Spleen (tissue), 11 donors: ENCODE measurements around the gene MEIS1. TPM values are rescaled to one million over a fixed set of nuclear protein-coding genes. Genes with fewer than 3 reads are reported as not detected.

Experiments
- DNase-seq: peaks from one replicate; pipeline ENCODE4 v3.0.0-alpha.2; 2020
- H3K27ac ChIP-seq, 8 donors: fragments of 200-600 bp; sonication (generic) in 7 of 8; 1 replicate in 4 of 8; 2 replicates in 4 of 8; pipeline versions ENCODE4 v1.5.0 to v1.8.0; 2016 to 2021; ENCODE audit warnings: inconsistent platforms in 4 of 8, mild to moderate bottlenecking in 4 of 8, moderate library complexity in 1 of 8
- H3K27me3 ChIP-seq, 7 donors: fragments of 200-600 bp; sonication (generic) in 6 of 7; replicated peaks in 1 of 7; 1 replicate in 4 of 7; 2 replicates in 3 of 7; pipeline versions ENCODE4 v1.5.0 to v1.8.0; 2016 to 2021; ENCODE audit warnings: inconsistent platforms in 3 of 7, mild to moderate bottlenecking in 1 of 7
- H3K36me3 ChIP-seq, 6 donors: fragments of 200-600 bp; sonication (generic) in 5 of 6; 1 replicate in 4 of 6; 2 replicates in 2 of 6; pipeline versions ENCODE4 v1.5.0 to v1.8.0; 2016 to 2021; ENCODE audit warnings: inconsistent platforms in 2 of 6
- H3K4me1 ChIP-seq, 6 donors: fragments of 200-600 bp; sonication (generic) in 5 of 6; 1 replicate in 3 of 6; 2 replicates in 3 of 6; pipeline versions ENCODE4 v1.5.0 to v1.8.0; 2016 to 2021; ENCODE audit warnings: inconsistent platforms in 3 of 6
- H3K4me3 ChIP-seq, 8 donors: fragments of 200-600 bp; sonication (generic) in 7 of 8; 1 replicate in 4 of 8; 2 replicates in 4 of 8; pipeline versions ENCODE4 v1.5.0 to v1.8.0; 2016 to 2021; ENCODE audit warnings: inconsistent platforms in 4 of 8, mild to moderate bottlenecking in 4 of 8, moderate library complexity in 2 of 8
- H3K9me3 ChIP-seq, 8 donors: fragments of 200-600 bp; sonication (generic) in 7 of 8; 1 replicate in 4 of 8; 2 replicates in 4 of 8; pipeline versions ENCODE4 v1.5.0 to v1.8.0; 2016 to 2021; ENCODE audit warnings: inconsistent platforms in 4 of 8
- CTCF ChIP-seq, 11 experiments: fragments of 200-600 bp in 7 of 11; fragments of 450-650 bp in 4 of 11; sonication (generic) in 4 of 11; IDR thresholded peaks in 8 of 11; conservative IDR thresholded peaks in 3 of 11; 1 replicate in 7 of 11; 2 replicates in 4 of 11; pipeline versions ENCODE4 v1.4.0 to v1.8.0; 2016 to 2021; ENCODE audit warnings: antibody characterized with exemption in 11 of 11, inconsistent platforms in 4 of 11, mild to moderate bottlenecking in 1 of 11
- POLR2A ChIP-seq, 3 donors: fragments of 450-650 bp; IDR thresholded peaks; one replicate each; pipeline ENCODE4 v1.5.1; 2017; ENCODE audit warnings: antibody characterized with exemption in 3 of 3, mild to moderate bottlenecking in 1 of 3
- POLR2AphosphoS5 ChIP-seq, 3 donors: sonication (generic); formaldehyde crosslinking; IDR thresholded peaks; one replicate each; pipeline ENCODE4 v1.5.1; 2017; ENCODE audit warnings: antibody characterized with exemption in 3 of 3
- WGBS, 5 donors: extraction: QIAGEN DNeasy Blood & Tissue Kit in 3 of 5; methylation state at CpG; one replicate each; pipeline versions ENCODE4 v1.1.5 to v1.1.7; 2013 to 2018; 5-methylcytosine and 5-hydroxymethylcytosine counted together
- intact Hi-C: fragments of 100-400 bp; cut with DNase I; formaldehyde crosslinking; loops from one replicate; pipeline ENCODE4 v1.15.0; 2023; ENCODE audit warnings: low total_unique reads
- polyA plus RNA-seq, 3 donors: library from polyadenylated mRNA; stranded (reverse); fragments of 200-250 nt; gene quantifications; one replicate each; pipeline ENCODE4 v1.2.1, GENCODE V29; 2013
- total RNA-seq, 7 donors: library from RNA; depleted of rRNA in 3 of 7; stranded (reverse); fragments of >200 nt in 3 of 7; fragmentation: NEBNext Ultra II Directional in 4 of 7; extraction: Animal tissue kit (Norgen Biotek cat#: 25700) in 4 of 7; gene quantifications; one replicate each; pipeline versions ENCODE4 v1.1.0 to v1.2.1, GENCODE V29; 2016 to 2021
- donor health status: healthy with polysubstance abuse.
- donor health status: DM: no; HTN: no; CAD: no; lungs with moderate emphysema.
- donor health status: DM: no; HTN: no; CAD: no.
- donor health status: Bipolar disorder and iron deficiency.
- donor health status: healthy.
- donor health status: DM: no; HTN: no; CAD: no.
- donor health status: DM: yes; HTN: yes; CAD: no.

MEIS1 gene
- total and polyA plus RNA-seq, 10 donors: 13.1 to 81.4 (median 28.2) TPM

DNA sequence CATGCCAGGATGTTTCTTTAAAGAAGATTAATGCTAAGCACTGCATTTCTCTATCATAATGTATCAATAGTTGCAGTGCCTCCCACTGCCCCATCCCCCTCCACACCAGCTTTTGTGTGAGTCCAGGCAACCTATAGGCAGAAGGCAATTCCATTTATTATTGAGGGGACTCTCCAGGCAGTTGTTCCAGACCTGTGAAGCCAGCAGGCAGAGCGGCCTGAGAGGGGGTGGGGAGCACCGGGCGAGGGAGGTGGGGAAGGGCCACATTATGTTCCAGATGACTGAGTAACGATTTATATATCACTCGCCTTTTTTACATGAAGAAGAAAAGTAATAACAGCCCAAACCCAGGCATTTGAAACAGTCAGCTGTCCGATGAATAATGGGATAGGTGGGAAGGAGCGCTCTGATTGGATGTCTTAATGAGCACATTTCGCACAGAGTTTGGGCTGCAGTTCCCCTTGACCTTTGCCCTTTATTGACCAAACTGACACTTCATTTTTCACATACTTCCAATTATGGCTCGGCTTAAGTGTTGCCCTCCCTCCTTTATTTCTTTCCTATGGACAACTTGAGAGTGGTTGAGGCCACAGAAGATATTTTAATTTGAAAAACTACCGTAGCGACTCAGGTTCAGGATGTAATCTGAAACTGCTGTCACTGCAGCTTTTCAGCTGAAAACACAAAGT lies 34.4 kb downstream of the MEIS1 start:
- H3K36me3 ChIP-seq: peaks cover 0 to 6% (median 0%) of the 10 kb centered on the region in 6 donors
- no peak overlapping the region for H3K4me3 ChIP-seq
- H3K4me1 ChIP-seq: peaks cover 0 to 18% (median 7%) of the 10 kb centered on the region in 6 donors
- WGBS, 5 donors: 73 to 80% (median 74%) methylated on average over 11 of the region's 11 CpGs
- intact Hi-C loops: no loop called here
- no peaks in the 10 kb centered on the region for H3K27me3 ChIP-seq
- H3K9me3 ChIP-seq: no peaks in the 10 kb centered on the region
- TF ChIP-seq POLR2A (IDR thresholded peaks at IDR 0.05): no peak
- no peak for TF ChIP-seq POLR2AphosphoS5 (IDR thresholded peaks at IDR 0.05)
- no peak for TF ChIP-seq CTCF (IDR thresholded peaks at IDR 0.05 in 8 of 11, conservative IDR thresholded peaks at IDR 0.05 in 3 of 11)
- no peak overlapping the region for H3K27ac ChIP-seq
- DNase-seq: no peak

- H3K36me3 ChIP-seq: peaks cover 0 to 6% (median 0%) of the 10 kb centered on the region in 6 donors
- H3K4me3 ChIP-seq: no peak overlapping the region
- H3K27me3 ChIP-seq: no peaks in the 10 kb centered on the region
- intact Hi-C loops: no loop called here
- TF ChIP-seq POLR2AphosphoS5 (IDR thresholded peaks at IDR 0.05): no peak
- TF ChIP-seq CTCF (IDR thresholded peaks at IDR 0.05 in 8 of 11, conservative IDR thresholded peaks at IDR 0.05 in 3 of 11): no peak
- no peak for TF ChIP-seq POLR2A (IDR thresholded peaks at IDR 0.05)
- H3K27ac ChIP-seq: no peak overlapping the region
- DNase-seq: no peak
- no peaks in the 10 kb centered on the region for H3K9me3 ChIP-seq
- WGBS, 5 donors: 11 to 35% (median 16%) methylated on average over 2 of the region's 2 CpGs
- peaks cover 0 to 18% (median 7%) of the 10 kb centered on the region in 6 donors for H3K4me1 ChIP-seq
Observed at GRCh38 chr2:66470199-66470598, 35.3 kb downstream of the MEIS1 start.

DNA sequence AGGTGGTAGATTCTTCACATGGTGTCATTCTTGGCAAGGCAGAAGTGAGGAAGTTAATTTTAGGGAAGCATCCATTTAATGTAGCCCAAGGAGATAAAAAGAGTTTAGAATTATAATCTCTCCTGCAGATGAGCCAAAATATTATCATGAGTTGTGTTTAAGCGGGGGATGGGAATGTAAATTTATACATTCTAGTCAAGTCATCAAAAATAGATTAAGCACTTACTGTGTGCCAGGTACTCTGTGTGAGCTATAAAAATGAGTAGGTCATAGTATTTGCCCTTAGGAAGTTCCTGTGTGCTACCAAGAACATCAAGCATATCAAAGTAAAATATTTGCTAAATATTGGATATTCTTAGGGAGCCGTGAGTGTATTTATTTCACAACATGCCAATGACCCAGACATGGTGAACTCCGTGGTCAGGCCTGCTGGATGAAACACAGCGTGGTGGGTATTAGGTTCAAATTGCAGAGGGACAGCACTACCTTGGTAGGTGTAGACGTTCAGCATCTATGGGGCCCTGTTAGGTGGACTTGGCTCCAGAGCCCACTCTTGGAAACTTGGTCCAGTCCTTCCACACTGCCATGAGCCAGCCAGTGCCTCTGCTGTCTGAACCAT lies 37.4 kb downstream of the MEIS1 start:
- intact Hi-C loops: no loop called here
- no peak for DNase-seq
- H3K27ac ChIP-seq: no peak overlapping the region
- H3K9me3 ChIP-seq: no peaks in the 10 kb centered on the region
- H3K4me3 ChIP-seq: no peak overlapping the region
- peaks cover 0 to 6% (median 0%) of the 10 kb centered on the region in 6 donors for H3K36me3 ChIP-seq
- H3K4me1 ChIP-seq: peaks cover 0 to 20% (median 5%) of the 10 kb centered on the region in 6 donors
- no peak for TF ChIP-seq CTCF (IDR thresholded peaks at IDR 0.05 in 8 of 11, conservative IDR thresholded peaks at IDR 0.05 in 3 of 11)
- no peak for TF ChIP-seq POLR2A (IDR thresholded peaks at IDR 0.05)
- no peak for TF ChIP-seq POLR2AphosphoS5 (IDR thresholded peaks at IDR 0.05)
- 83 to 95% (median 83%) methylated on average over 5 of the region's 5 CpGs for WGBS, 5 donors
- H3K27me3 ChIP-seq: no peaks in the 10 kb centered on the region

GRCh38 chr2:66477135-66477842 lies 42.4 kb downstream of the MEIS1 start:
- no peak for TF ChIP-seq POLR2A (IDR thresholded peaks at IDR 0.05)
- no peak for TF ChIP-seq CTCF (IDR thresholded peaks at IDR 0.05 in 8 of 11, conservative IDR thresholded peaks at IDR 0.05 in 3 of 11)
- no peak for TF ChIP-seq POLR2AphosphoS5 (IDR thresholded peaks at IDR 0.05)

More at GRCh38 chr2:66477135-66477842, 42.4 kb downstream of the MEIS1 start:
- Histone ChIP-seq H3K4me3 (no peak overlapping the region), H3K27me3 (no peaks in the 10 kb centered on the region), H3K4me1 (peaks cover 4 to 45% (median 14%) of the 10 kb centered on the region in 6 donors), H3K36me3 (peaks cover 0 to 6% (median 0%) of the 10 kb centered on the region in 6 donors), H3K9me3 (no peaks in the 10 kb centered on the region), H3K27ac (no peak overlapping the region)
- intact Hi-C loops: no loop called here
- 38 to 59% (median 46%) methylated on average over 4 of the region's 4 CpGs for WGBS, 5 donors
- no peak for DNase-seq
